Activated naive CD8-positive, alpha-beta T cell treated with anti-CD3 and anti-CD28 coated beads, Interleukin-2, amount 50 U/mL, for 16 hours (primary cell): ENCODE results near the gene TTLL12.

Experiments
- DNase-seq: peaks from one replicate; pipeline ENCODE4 v3.0.0-alpha.2; 2020; ENCODE audit warnings: low read depth, low spot score

Gene TTLL12

GRCh38 chr22:43173566-43173965, 13.4 kb downstream of the TTLL12 start:
- no peak for DNase-seq

- DNase-seq = no peak
Measured at GRCh38 chr22:43172191-43172590, 14.7 kb downstream of the TTLL12 start.

GRCh38 chr22:43171607-43172006, 15.3 kb downstream of the TTLL12 start:
- no peak for DNase-seq

- no peak for DNase-seq
Measured at GRCh38 chr22:43171019-43171491, 15.9 kb downstream of the TTLL12 start.

- no peak for DNase-seq
Measured at GRCh38 chr22:43170131-43170480, 16.8 kb downstream of the TTLL12 start.

GRCh38 chr22:43169310-43170130, 17.4 kb downstream of the TTLL12 start:
- no peak for DNase-seq

GRCh38 chr22:43168471-43169309, 18.2 kb downstream of the TTLL12 start:
- DNase-seq = no peak

- DNase-seq = no peak
Measured at GRCh38 chr22:43167001-43167589, 19.8 kb downstream of the TTLL12 start.

- no peak for DNase-seq
Measured at GRCh38 chr22:43166132-43166930, 20.6 kb downstream of the TTLL12 start.

GRCh38 chr22:43164636-43165035, 22.3 kb downstream of the TTLL12 start:
- no peak for DNase-seq

- no peak for DNase-seq
Measured at GRCh38 chr22:43163241-43163795, 23.6 kb downstream of the TTLL12 start.

- DNase-seq = no peak
Measured at GRCh38 chr22:43162412-43163150, 24.4 kb downstream of the TTLL12 start.

GRCh38 chr22:43160497-43161126, 26.3 kb downstream of the TTLL12 start:
- no peak for DNase-seq

- DNase-seq = no peak
Measured at GRCh38 chr22:43159484-43160178, 27.3 kb downstream of the TTLL12 start.

- DNase-seq = no peak
Measured at GRCh38 chr22:43158778-43159483, 28.0 kb downstream of the TTLL12 start.

GRCh38 chr22:43157874-43158546, 28.9 kb downstream of the TTLL12 start:
- DNase-seq = no peak

- DNase-seq = no peak
Measured at GRCh38 chr22:43156413-43156812, 30.5 kb downstream of the TTLL12 start.

- DNase-seq = no peak
Measured at GRCh38 chr22:43155789-43156188, 31.1 kb downstream of the TTLL12 start.
